ENCODE data around the gene GNG12. TPM values are rescaled to one million over a fixed set of nuclear protein-coding genes. Genes with fewer than 3 reads are reported as not detected.

The GNG12 gene
- total RNA-seq, result 100 to 1,000 TPM in 2 of 4 donors, 10 to 100 TPM in 2; 69.1 to 161 (median 97.7) TPM

DNA sequence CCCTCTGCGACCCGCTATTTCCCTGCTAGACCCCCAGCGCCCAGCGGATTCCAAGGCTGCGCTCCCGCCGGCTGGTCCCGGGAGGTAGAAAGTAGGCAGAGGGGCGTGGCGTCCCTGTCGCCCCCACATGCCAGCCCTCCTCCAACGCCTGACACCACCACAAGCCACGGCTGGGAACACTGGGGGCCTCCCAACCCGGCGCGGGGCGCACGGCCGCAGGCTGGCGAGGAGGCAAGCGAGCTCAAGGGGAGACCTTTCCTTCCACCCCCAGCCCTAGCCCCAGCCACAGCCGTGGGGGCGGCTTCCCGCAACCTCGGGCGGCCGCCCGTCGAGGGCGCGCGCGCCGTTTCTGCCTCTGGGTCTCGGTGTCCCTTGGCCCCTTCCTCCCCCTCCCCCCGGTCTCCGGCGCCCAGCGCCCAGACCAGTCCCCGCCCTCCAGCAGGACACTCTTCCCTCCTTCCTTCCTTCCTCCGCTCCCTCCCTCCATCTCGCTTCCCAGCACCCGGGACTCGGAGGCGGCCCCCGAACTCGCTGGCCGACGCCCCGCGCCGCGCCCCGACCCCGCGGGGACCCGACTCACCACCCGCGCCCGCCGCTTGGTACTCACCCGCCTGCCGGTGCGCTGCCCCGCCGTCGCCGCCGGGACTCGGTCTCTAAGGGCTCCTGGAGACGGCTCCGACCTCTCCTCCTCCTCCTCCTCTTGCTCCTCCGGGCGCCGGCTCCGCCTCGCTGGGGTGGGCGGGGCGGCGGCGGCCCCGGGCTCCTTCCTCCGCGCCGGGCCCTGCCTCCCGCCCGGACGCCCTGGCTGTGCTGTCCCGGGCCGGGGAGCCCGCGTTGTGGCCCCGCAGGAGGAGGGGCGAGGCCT is at the start of gene GNG12:
Gene GNG12, minus strand, starts transcription at position 731 of the 865 bp plus-strand sequence. CDS start 125,781 bp downstream, outside the sequence.
- TF ChIP-seq, protein P1, sequence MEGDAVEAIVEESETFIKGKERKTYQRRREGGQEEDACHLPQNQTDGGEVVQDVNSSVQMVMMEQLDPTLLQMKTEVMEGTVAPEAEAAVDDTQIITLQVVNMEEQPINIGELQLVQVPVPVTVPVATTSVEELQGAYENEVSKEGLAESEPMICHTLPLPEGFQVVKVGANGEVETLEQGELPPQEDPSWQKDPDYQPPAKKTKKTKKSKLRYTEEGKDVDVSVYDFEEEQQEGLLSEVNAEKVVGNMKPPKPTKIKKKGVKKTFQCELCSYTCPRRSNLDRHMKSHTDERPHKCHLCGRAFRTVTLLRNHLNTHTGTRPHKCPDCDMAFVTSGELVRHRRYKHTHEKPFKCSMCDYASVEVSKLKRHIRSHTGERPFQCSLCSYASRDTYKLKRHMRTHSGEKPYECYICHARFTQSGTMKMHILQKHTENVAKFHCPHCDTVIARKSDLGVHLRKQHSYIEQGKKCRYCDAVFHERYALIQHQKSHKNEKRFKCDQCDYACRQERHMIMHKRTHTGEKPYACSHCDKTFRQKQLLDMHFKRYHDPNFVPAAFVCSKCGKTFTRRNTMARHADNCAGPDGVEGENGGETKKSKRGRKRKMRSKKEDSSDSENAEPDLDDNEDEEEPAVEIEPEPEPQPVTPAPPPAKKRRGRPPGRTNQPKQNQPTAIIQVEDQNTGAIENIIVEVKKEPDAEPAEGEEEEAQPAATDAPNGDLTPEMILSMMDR (IDR thresholded peaks at IDR 0.05; ENCODE audit: low read depth), result no peak

- TF ChIP-seq, protein P1 (IDR thresholded peaks at IDR 0.05; ENCODE audit: low read depth), result no peak
Measured at GRCh38 chr1:67882196-67882958, 49.1 kb upstream of the GNG12 start.

DNA sequence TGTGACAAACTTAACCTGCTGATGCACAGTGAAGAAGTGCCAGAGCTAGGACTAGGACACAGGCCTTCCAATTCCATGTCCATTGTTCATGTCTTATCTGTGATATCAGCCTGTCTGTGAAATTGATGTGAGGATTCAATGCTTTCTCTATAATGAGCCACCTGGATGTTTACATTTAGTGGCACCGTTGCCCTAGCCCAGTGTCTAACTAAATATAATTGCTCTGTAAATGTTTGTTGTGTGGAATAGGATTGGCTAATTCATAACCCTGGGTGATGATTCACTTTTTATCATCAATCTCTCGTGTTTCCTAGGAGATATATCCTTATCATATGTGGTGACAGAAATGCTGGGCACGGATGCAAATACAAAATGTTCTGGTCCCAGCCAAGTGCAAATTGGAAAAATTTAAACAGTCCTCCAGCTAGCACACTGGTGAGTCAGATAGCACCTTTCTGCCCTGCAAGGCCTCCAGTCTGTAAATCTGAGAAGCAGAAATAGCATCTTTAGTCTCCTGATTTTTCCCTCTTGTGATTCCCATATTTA is 46.9 kb upstream of the GNG12 start:
- TF ChIP-seq, protein P1 (IDR thresholded peaks at IDR 0.05; ENCODE audit: low read depth), result no peak

DNA sequence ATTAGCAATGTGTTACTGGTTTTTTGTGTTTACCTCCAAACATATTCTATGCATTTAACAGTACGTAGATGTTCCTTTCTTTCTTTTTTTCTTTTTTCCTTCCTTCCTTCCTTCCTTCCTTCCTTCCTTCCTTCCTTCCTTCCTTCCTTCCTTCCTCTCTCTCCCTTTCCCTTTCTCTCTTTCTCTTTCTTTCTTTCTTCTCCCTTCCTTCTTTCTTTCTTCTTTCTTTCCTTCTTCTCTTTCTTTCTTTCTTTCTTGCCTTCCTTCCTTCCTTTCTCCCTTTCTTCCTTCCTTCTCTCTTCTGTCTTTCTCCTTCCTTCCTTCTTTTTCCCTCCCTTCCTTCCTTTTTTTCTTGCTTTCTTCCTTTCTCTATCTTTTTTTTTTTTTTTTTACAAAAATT is 46.2 kb upstream of the GNG12 start:
- TF ChIP-seq, protein P1 (IDR thresholded peaks at IDR 0.05; ENCODE audit: low read depth), result no peak

DNA sequence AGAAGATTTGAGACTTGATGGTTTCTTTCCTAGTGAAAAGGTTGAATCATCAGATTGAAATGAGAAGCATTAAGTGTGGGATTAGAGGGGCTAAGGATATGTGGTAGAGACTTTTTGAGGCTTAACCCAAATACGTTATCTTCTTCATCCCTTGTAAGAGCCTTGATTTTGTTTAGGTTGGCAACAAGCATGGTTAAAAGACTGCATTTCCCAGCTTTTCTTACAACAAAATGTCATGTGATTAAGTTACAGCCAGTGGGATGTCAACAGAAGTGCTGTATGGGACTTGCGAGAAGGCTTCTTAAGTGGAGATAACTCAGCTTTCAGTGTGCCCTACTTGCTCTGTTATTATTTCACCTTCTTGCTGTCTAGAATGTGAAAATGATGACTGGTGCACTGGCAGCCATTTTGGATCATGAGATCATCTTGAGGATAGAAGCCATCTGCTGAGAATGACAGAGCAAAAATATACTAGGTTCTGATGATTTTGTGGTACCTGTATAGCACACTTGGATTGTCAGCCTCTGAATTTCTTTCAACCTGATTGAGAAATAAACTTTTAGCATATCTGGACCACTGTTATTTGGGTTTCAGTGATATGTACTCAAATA is 41.3 kb upstream of the GNG12 start:
- TF ChIP-seq, protein P1 (IDR thresholded peaks at IDR 0.05; ENCODE audit: low read depth), result no peak

GRCh38 chr1:67869233-67869632 is 36.0 kb upstream of the GNG12 start:
- TF ChIP-seq, protein P1 (IDR thresholded peaks at IDR 0.05; ENCODE audit: low read depth), result no peak

Measured in subcutaneous adipose tissue (tissue), 4 donors.